OCI-LY7 (cell line): ENCODE results near the gene CNTLN. TPM values are rescaled to one million over a fixed set of nuclear protein-coding genes. Genes with fewer than 3 reads are reported as not detected.

Source experiments
- BruUV-seq: library from RNA; stranded (reverse); fragments of 400-500 nt; replicated peaks from 2 replicates; lab custom pipeline; 2021; lab: Mats Ljungman, UMichigan
- CTCF ChIA-PET: fragments of 300-600 bp; sonication (Branson Sonifier 250); formaldehyde crosslinking; loops from one replicate; lab custom pipeline; 2022; ENCODE audit warnings: antibody characterized with exemption; ENCODE audit not compliant: unreplicated experiment; lab: Charles Lee
- POLR2A ChIA-PET: fragments of 300-600 bp; sonication (Branson Sonifier 250); formaldehyde crosslinking; loops from one replicate; lab custom pipeline; 2022; ENCODE audit warnings: antibody characterized with exemption; lab: Charles Lee
- DNase-seq: peaks from one replicate; pipeline ENCODE4 v3.0.0-alpha.2; 2015; ENCODE audit warnings: low spot score
- H2AFZ ChIP-seq: fragments of 200-600 bp; sonication (generic), shearing (Covaris generic); 2 replicates; pipeline ENCODE4 v1.6.1; 2014; ENCODE audit warnings: mild to moderate bottlenecking, antibody characterized with exemption, low read length, moderate library complexity
- H3K27ac ChIP-seq: fragments of 200-600 bp; sonication (generic); 2 replicates; pipeline ENCODE4 v1.5.1; 2014; ENCODE audit warnings: mixed run types, low read depth, mild to moderate bottlenecking, moderate library complexity, low read length, inconsistent platforms; ENCODE audit not compliant: poor library complexity, severe bottlenecking
- H3K36me3 ChIP-seq: fragments of 200-600 bp; sonication (generic); 2 replicates; pipeline ENCODE4 v1.6.1; 2014; ENCODE audit warnings: mild to moderate bottlenecking, antibody characterized with exemption, low read length, moderate library complexity, mixed read lengths; ENCODE audit not compliant: insufficient read depth
- H3K4me1 ChIP-seq: fragments of 200-600 bp; sonication (generic); 2 replicates; pipeline ENCODE4 v1.5.1; 2014; ENCODE audit warnings: mild to moderate bottlenecking, low read length; ENCODE audit not compliant: insufficient read depth, poor library complexity, severe bottlenecking
- H3K4me2 ChIP-seq: fragments of 200-600 bp; sonication (generic); 2 replicates; pipeline ENCODE4 v1.6.1; 2014; ENCODE audit warnings: mild to moderate bottlenecking, low read length
- H3K4me3 ChIP-seq: fragments of 200-600 bp; sonication (generic); 2 replicates; pipeline ENCODE4 v1.5.1; 2014; ENCODE audit warnings: mild to moderate bottlenecking, low read depth, low read length; ENCODE audit not compliant: poor library complexity, severe bottlenecking
- H3K79me2 ChIP-seq: fragments of 200-600 bp; sonication (generic); 2 replicates; pipeline ENCODE4 v1.6.1; 2016; ENCODE audit warnings: low read depth, mild to moderate bottlenecking, low read length, moderate library complexity, mixed read lengths; ENCODE audit not compliant: insufficient read depth
- H3K9me2 ChIP-seq: fragments of 200-600 bp; sonication (generic); 2 replicates; pipeline ENCODE4 v1.6.1; 2016; ENCODE audit warnings: mild to moderate bottlenecking, low read length, mixed read lengths; ENCODE audit not compliant: insufficient read depth
- H3K9me3 ChIP-seq: fragments of 200-600 bp; sonication (generic); 2 replicates; pipeline ENCODE4 v1.6.1; 2014; ENCODE audit warnings: mild to moderate bottlenecking, mixed run types, low read length, mixed read lengths
- H4K20me1 ChIP-seq: fragments of 200-600 bp; sonication (generic); 2 replicates; pipeline ENCODE4 v1.6.1; 2014; ENCODE audit warnings: mild to moderate bottlenecking, antibody characterized with exemption, low read length, moderate library complexity, mixed read lengths; ENCODE audit not compliant: insufficient read depth
- CTCF ChIP-seq: fragments of 200-600 bp; sonication (generic); conservative IDR thresholded peaks from 2 replicates; pipeline ENCODE4 v1.5.1; 2014; ENCODE audit warnings: mild to moderate bottlenecking, antibody characterized with exemption, low read length, moderate library complexity, mixed read lengths
- EZH2phosphoT487 ChIP-seq: fragments of 200-600 bp; sonication (generic); IDR thresholded peaks from 2 replicates; pipeline ENCODE4 v1.6.1; 2018; ENCODE audit warnings: low read depth, borderline replicate concordance, mild to moderate bottlenecking, mixed run types, antibody characterized with exemption, low read length, moderate library complexity, mixed read lengths
- intact Hi-C: fragments of 100-400 bp; cut with micrococcal nuclease; formaldehyde crosslinking; loops from one replicate; pipeline ENCODE4 v1.10.0; 2022; ENCODE audit not compliant: unreplicated experiment
- total RNA-seq, 2 experiments: library from RNA; depleted of rRNA in 1 of 2; stranded (reverse); fragments of >200 nt in 1 of 2; shearing (Covaris generic) in 1 of 2; gene quantifications; 2 replicates each; pipeline ENCODE4 v1.2.3, GENCODE V29; 2014 to 2022

Gene CNTLN
- total RNA-seq, 2 experiments from 2014 or later = not detected

- H3K27ac ChIP-seq = no peak overlapping the region
- no peak for DNase-seq
- ChIA-PET CTCF (no interaction called here), POLR2A (interaction anchor here (0.7 kb wide), 1 partner anchor 12 kb away, joined by 3 read pairs; no protein-coding TSS in a partner anchor)
- no peaks in the 10 kb centered on the region for H3K36me3 ChIP-seq
- H4K20me1 ChIP-seq = no peaks in the 10 kb centered on the region
- BruUV-seq = no TSS peak
- intact Hi-C loops = no loop called here
- no peaks in the 10 kb centered on the region for H3K4me1 ChIP-seq
- no peak overlapping the region for H3K4me3 ChIP-seq
- TF ChIP-seq CTCF (no peak), EZH2phosphoT487 (no peak)
- H3K79me2 ChIP-seq = no peaks in the 10 kb centered on the region
- H2AFZ ChIP-seq = no peak overlapping the region
- no peaks in the 10 kb centered on the region for H3K9me3 ChIP-seq
- no peaks in the 10 kb centered on the region for H3K9me2 ChIP-seq
- no peak overlapping the region for H3K4me2 ChIP-seq
Observed at GRCh38 chr9:17120203-17120602, 14.6 kb upstream of the CNTLN start.

DNA sequence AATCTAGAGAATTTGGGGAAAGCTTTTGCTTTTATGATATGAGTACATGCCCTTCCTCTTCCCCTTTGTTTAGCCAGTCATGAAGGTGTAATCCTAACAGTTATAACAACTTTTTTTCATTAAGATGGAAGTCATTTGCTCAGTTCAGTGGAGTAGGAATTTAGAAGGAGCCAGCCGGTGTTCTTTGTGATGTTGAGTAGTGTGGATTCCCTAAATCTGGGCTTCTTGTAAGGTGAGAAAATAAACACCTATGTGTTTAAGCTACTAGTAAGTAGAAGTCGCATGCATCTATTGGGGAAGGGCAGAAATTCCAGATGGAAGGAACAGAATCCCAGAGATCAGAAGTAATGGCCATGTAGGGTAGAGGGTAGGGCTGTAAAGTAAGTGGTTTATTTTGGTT is 13.6 kb upstream of the CNTLN start:
- CTCF ChIA-PET = no interaction called here
- no peaks in the 10 kb centered on the region for H3K4me1 ChIP-seq

More for the DNA sequence above, 13.6 kb upstream of the CNTLN start:
- no peaks in the 10 kb centered on the region for H4K20me1 ChIP-seq
- H3K36me3 ChIP-seq = no peaks in the 10 kb centered on the region
- no TSS peak for BruUV-seq
- POLR2A ChIA-PET = no interaction called here
- no peak for DNase-seq
- TF ChIP-seq CTCF (no peak), EZH2phosphoT487 (no peak)
- no peaks in the 10 kb centered on the region for H3K79me2 ChIP-seq
- no peak overlapping the region for H2AFZ ChIP-seq
- intact Hi-C loops = no loop called here
- H3K4me3 ChIP-seq = no peak overlapping the region
- H3K9me2 ChIP-seq = no peaks in the 10 kb centered on the region
- no peak overlapping the region for H3K4me2 ChIP-seq
- no peak overlapping the region for H3K27ac ChIP-seq
- H3K9me3 ChIP-seq = no peaks in the 10 kb centered on the region
